CD14-positive monocyte (primary cell): ENCODE results near the gene ARID2. TPM values are rescaled to one million over a fixed set of nuclear protein-coding genes. Genes with fewer than 3 reads are reported as not detected.

Source experiments
- DNase-seq, 3 donors: peaks; one replicate each; pipeline ENCODE4 v3.0.0-alpha.2; 2011 to 2022
- H2AFZ ChIP-seq: 2 replicates; pipeline ENCODE4 v1.6.0; 2012; ENCODE audit warnings: mild to moderate bottlenecking, low read depth, low read length, inconsistent platforms; ENCODE audit not compliant: insufficient read depth, poor library complexity, severe bottlenecking
- H3K27ac ChIP-seq, 2 donors: 1 replicate in 1 of 2; 2 replicates in 1 of 2; pipeline ENCODE4 v1.5.1; 2012 to 2013; ENCODE audit warnings: low read length in 2 of 2, control low read depth in 1 of 2, inconsistent platforms in 1 of 2, low read depth in 1 of 2, mild to moderate bottlenecking in 1 of 2
- H3K27me3 ChIP-seq, 2 donors: one replicate each; pipeline versions ENCODE4 v1.6.0 to v1.6.1; 2011 to 2013; ENCODE audit warnings: low read length in 2 of 2; ENCODE audit not compliant: control insufficient read depth in 2 of 2, insufficient read depth in 2 of 2
- H3K36me3 ChIP-seq, 2 donors: replicated peaks in 1 of 2; 1 replicate in 1 of 2; 2 replicates in 1 of 2; pipeline versions ENCODE4 v1.5.1 to v1.6.1; 2012 to 2013; ENCODE audit warnings: low read length in 2 of 2, control low read depth in 1 of 2, inconsistent platforms in 1 of 2, mild to moderate bottlenecking in 1 of 2; ENCODE audit not compliant: insufficient read depth in 2 of 2, control insufficient read depth in 1 of 2
- H3K4me1 ChIP-seq, 2 donors: 1 replicate in 1 of 2; 2 replicates in 1 of 2; pipeline versions ENCODE4 v1.5.1 to v1.6.1; 2012 to 2013; ENCODE audit warnings: low read length in 2 of 2, control low read depth in 1 of 2, inconsistent platforms in 1 of 2, mild to moderate bottlenecking in 1 of 2, moderate library complexity in 1 of 2; ENCODE audit not compliant: insufficient read depth in 2 of 2, control insufficient read depth in 1 of 2
- H3K4me2 ChIP-seq: replicated peaks from 2 replicates; pipeline ENCODE3; 2012; ENCODE audit warnings: low read length, moderate library complexity, mild to moderate bottlenecking; ENCODE audit not compliant: poor library complexity, severe bottlenecking; ENCODE audit errors: extremely low read depth
- H3K4me3 ChIP-seq, 3 experiments: fragments of 200-600 bp in 1 of 3; sonication (generic) in 1 of 3; replicated peaks in 1 of 3; 1 replicate in 2 of 3; 2 replicates in 1 of 3; pipeline ENCODE4 v1.5.1; 2011 to 2013; ENCODE audit warnings: low read length in 3 of 3, mild to moderate bottlenecking in 3 of 3, control low read depth in 2 of 3, low read depth in 2 of 3, inconsistent platforms in 1 of 3, moderate library complexity in 1 of 3
- H3K79me2 ChIP-seq: 2 replicates; pipeline ENCODE4 v1.6.0; 2012; ENCODE audit warnings: mild to moderate bottlenecking, control low read depth, inconsistent platforms, low read length, moderate library complexity; ENCODE audit not compliant: insufficient read depth
- H3K9ac ChIP-seq: 2 replicates; pipeline ENCODE4 v1.6.0; 2017; ENCODE audit warnings: low read length, mild to moderate bottlenecking; ENCODE audit not compliant: insufficient read depth, poor library complexity, severe bottlenecking
- H3K9me3 ChIP-seq, 2 donors: replicated peaks in 1 of 2; 1 replicate in 1 of 2; 2 replicates in 1 of 2; pipeline versions ENCODE4 v1.5.1 to v1.6.1; 2012 to 2013; ENCODE audit warnings: low read length in 2 of 2, control low read depth in 1 of 2; ENCODE audit not compliant: control insufficient read depth in 1 of 2, insufficient read depth in 1 of 2
- H4K20me1 ChIP-seq: 2 replicates; pipeline ENCODE4 v1.6.0; 2012; ENCODE audit warnings: mild to moderate bottlenecking, low read length, control low read depth, moderate library complexity; ENCODE audit not compliant: insufficient read depth
- H3K27ac Mint-ChIP-seq, 7 donors: one replicate each; pipeline ENCODE4 v1.8.0; 2020; ENCODE audit warnings: mild to moderate bottlenecking in 7 of 7, mixed read lengths in 7 of 7, moderate library complexity in 6 of 7, inconsistent platforms in 2 of 7
- H3K27me3 Mint-ChIP-seq, 3 donors: one replicate each; pipeline ENCODE4 v1.8.0; 2021 to 2022; ENCODE audit warnings: low read depth in 3 of 3, mild to moderate bottlenecking in 3 of 3, mixed read lengths in 3 of 3, moderate library complexity in 3 of 3, inconsistent platforms in 1 of 3
- H3K36me3 Mint-ChIP-seq, 2 donors: one replicate each; pipeline ENCODE4 v1.8.0; 2020; ENCODE audit warnings: mixed read lengths in 2 of 2, inconsistent platforms in 1 of 2, mild to moderate bottlenecking in 1 of 2
- H3K4me1 Mint-ChIP-seq: one replicate; pipeline ENCODE4 v1.8.0; 2020; ENCODE audit warnings: mild to moderate bottlenecking, mixed read lengths
- H3K4me3 Mint-ChIP-seq, 2 donors: one replicate each; pipeline ENCODE4 v1.8.0; 2020; ENCODE audit warnings: mild to moderate bottlenecking in 2 of 2, mixed read lengths in 2 of 2, moderate library complexity in 1 of 2
- H3K9me3 Mint-ChIP-seq, 7 donors: one replicate each; pipeline ENCODE4 v1.8.0; 2020 to 2022; ENCODE audit warnings: mixed read lengths in 7 of 7, mild to moderate bottlenecking in 6 of 7, moderate library complexity in 6 of 7, inconsistent platforms in 2 of 7
- WGBS: methylation state at CpG from one replicate; pipeline ENCODE4 v1.1.5; 2013; ENCODE audit warnings: missing lambda C conversion rate; ENCODE audit not compliant: insufficient coverage; 5-methylcytosine and 5-hydroxymethylcytosine counted together
- intact Hi-C, 2 donors: fragments of 100-400 bp; cut with micrococcal nuclease; formaldehyde crosslinking; loops; one replicate each; pipeline versions ENCODE4 v1.15.0 to v1.15.1; 2023
- polyA plus RNA-seq, 3 donors: library from polyadenylated mRNA; depleted of rRNA in 1 of 3; unstranded in 2 of 3; stranded (reverse) in 1 of 3; fragments of 300-500 nt in 2 of 3; fragments of >200 nt in 1 of 3; fragmentation: Illumina TruSeq in 2 of 3; gene quantifications; 1 replicate in 2 of 3; 2 replicates in 1 of 3; pipeline ENCODE4 v1.2.3, GENCODE V29; 2012 to 2021
- TF ChIP-seq, protein P1 (sequence below): fragments of 200-600 bp; IDR thresholded peaks from one replicate; pipeline ENCODE4 v1.8.0; 2022; ENCODE audit warnings: antibody characterized with exemption, mild to moderate bottlenecking

ARID2 gene
- polyA plus RNA-seq, 3 donors = 3.0 to 8.0 (median 4.7) TPM

DNA sequence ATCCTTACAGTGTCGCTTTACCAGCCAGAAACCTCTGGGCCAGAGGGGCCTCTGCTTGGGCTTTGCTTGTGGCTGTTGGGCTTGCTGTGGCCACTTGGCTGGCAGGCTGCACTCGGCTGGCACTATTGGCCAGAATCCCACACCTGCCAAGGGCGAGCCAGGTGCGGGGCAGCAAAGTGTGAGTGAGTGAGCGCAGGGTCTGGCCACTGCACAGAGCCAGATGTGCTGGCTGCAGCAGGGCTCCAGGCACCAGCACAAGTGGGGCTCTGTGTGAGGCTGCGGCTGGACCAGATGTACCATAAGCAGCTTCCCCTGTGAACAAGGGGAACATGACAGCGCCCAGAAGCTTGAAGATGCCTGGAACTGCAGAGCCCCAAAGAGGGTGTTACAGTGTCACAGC, 33.5 kb upstream of the ARID2 start:
- Histone ChIP-seq H2AFZ (no peak overlapping the region), H3K27ac (no peak overlapping the region), H4K20me1 (no peaks in the 10 kb centered on the region), H3K4me3 (no peak overlapping the region), H3K4me2 (no peak overlapping the region), H3K4me1 (no peaks in the 10 kb centered on the region), H3K36me3 (no peaks in the 10 kb centered on the region), H3K79me2 (no peaks in the 10 kb centered on the region), H3K9me3 (peaks cover 3 to 17% of the 10 kb centered on the region in 2 donors), H3K9ac (no peak overlapping the region), H3K27me3 (no peaks in the 10 kb centered on the region)
- H3K4me3 Mint-ChIP-seq = no peak overlapping the region
- H3K9me3 Mint-ChIP-seq = peaks cover 5 to 24% (median 12%) of the 10 kb centered on the region in 7 donors
- H3K27me3 Mint-ChIP-seq = peaks cover 0 to 2% (median 0%) of the 10 kb centered on the region in 3 donors
- TF ChIP-seq, protein P1, sequence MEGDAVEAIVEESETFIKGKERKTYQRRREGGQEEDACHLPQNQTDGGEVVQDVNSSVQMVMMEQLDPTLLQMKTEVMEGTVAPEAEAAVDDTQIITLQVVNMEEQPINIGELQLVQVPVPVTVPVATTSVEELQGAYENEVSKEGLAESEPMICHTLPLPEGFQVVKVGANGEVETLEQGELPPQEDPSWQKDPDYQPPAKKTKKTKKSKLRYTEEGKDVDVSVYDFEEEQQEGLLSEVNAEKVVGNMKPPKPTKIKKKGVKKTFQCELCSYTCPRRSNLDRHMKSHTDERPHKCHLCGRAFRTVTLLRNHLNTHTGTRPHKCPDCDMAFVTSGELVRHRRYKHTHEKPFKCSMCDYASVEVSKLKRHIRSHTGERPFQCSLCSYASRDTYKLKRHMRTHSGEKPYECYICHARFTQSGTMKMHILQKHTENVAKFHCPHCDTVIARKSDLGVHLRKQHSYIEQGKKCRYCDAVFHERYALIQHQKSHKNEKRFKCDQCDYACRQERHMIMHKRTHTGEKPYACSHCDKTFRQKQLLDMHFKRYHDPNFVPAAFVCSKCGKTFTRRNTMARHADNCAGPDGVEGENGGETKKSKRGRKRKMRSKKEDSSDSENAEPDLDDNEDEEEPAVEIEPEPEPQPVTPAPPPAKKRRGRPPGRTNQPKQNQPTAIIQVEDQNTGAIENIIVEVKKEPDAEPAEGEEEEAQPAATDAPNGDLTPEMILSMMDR = no peak
- no peak overlapping the region for H3K27ac Mint-ChIP-seq
- 100% methylated on average over 7 of the region's 7 CpGs for WGBS
- no peaks in the 10 kb centered on the region for H3K36me3 Mint-ChIP-seq
- peaks cover 3% of the 10 kb centered on the region for H3K4me1 Mint-ChIP-seq
- no peak for DNase-seq
- intact Hi-C loops = no loop called here

DNA sequence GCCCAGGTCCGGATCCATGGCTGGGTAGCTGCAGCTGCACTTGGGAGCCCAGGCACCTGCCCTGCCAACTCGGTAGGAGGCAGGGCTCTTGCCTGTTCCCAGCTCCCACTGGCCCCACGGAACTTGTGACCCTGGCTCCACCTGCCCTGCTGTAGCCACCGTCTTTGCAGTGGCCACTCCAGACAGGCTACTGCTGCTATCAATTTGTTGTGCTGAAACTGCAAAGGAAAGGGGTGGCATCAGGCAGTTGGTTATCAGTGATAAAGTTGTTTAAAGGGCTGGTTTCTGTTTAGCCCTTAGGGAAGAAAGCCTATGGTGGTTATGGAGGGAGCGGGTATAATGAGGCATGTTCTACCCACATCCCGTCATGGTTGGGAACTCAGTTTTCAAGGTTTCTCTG, 32.1 kb upstream of the ARID2 start:
- H3K9me3 ChIP-seq = peaks cover 9 to 22% of the 10 kb centered on the region in 2 donors
- H3K79me2 ChIP-seq = no peaks in the 10 kb centered on the region

More for the DNA sequence above, 32.1 kb upstream of the ARID2 start:
- no peak for DNase-seq
- Mint-ChIP-seq H3K27ac (no peak overlapping the region), H3K9me3 (peaks cover 7 to 37% (median 19%) of the 10 kb centered on the region in 7 donors), H3K4me3 (no peak overlapping the region), H3K36me3 (peaks cover 0 to 2% of the 10 kb centered on the region in 2 donors), H3K4me1 (peaks cover 3% of the 10 kb centered on the region), H3K27me3 (peaks cover 0 to 2% (median 0%) of the 10 kb centered on the region in 3 donors)
- Histone ChIP-seq H4K20me1 (no peaks in the 10 kb centered on the region), H3K4me1 (no peaks in the 10 kb centered on the region), H3K36me3 (no peaks in the 10 kb centered on the region), H3K4me3 (no peak overlapping the region), H3K4me2 (no peak overlapping the region), H2AFZ (no peak overlapping the region), H3K9ac (no peak overlapping the region), H3K27me3 (no peaks in the 10 kb centered on the region), H3K27ac (no peak overlapping the region)
- intact Hi-C loops = no loop called here
- TF ChIP-seq, protein P1 = no peak
- WGBS = 100% methylated on average over 4 of the region's 6 CpGs
